CD4-positive, alpha-beta T cell treated with Interferon gamma for 1 hour (primary cell): ENCODE results near the gene CDK18.
"Not testable (repeated sequence)": the region's sequence is repeated elsewhere in the genome, so short reads cannot be mapped to it uniquely, and the experiment has no call there.

Experiments used
- DNase-seq: peaks from one replicate; pipeline ENCODE4 v3.0.0-alpha.2; 2020

The CDK18 gene

GRCh38 chr1:205504311-205505075, at the start of gene CDK18:
TSS of gene CDK18 (plus strand) at chr1:205504669. CDS start at chr1:205523168, 18,499 bp downstream.
- DNase-seq, result peak; percentile 42

DNA sequence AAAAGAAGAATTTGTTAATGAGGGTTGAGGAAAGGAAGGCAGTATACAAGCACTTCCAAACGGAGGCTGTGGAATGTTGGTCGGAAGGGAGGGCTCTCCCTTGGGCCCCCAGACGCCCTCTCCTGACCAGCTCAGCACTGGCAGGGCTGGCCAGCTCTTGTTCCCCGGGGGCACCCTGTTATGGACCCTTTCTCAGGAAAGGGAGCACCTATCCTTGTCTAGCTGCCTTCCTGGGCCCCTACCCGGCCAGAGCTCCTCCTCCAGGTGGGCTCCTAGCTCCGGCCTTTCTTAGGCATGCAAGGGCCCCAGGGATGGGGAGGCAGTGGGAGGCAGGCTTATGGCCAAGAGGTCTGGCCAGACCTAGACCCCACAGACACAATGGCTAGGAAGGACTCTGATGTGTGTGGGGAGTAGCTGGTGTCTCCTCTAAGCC, 49.5 kb upstream of the CDK18 start:
- no peak for DNase-seq

- DNase-seq, result no peak
Measured at GRCh38 chr1:205455581-205456382, 48.7 kb upstream of the CDK18 start, which contains the start of gene BLACAT1. TSS of gene BLACAT1 (minus strand) at chr1:205456045.

DNA sequence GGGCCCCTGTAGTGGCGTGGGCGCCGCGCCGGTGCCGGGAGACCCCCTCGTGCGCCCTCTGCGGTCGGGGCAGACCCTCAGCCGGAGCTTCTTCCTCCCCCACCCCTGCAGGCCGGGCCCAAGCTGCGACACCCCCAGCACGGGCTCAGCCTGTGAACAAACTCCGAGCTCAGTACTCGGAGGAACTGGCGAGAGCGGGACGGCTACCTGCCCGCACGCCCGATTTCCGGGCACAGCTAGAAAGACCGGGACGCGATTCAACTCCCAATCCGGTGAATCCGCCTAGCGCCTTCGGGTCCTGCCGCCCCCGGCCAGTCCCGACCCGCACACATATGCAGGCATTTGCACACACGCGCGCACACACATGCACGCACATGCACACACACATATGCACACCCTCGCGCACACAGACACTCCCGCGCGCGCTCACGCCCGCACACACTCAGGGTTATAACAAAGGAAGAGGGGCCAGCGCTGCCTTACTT, 48.0 kb upstream of the CDK18 start:
- no peak for DNase-seq

DNA sequence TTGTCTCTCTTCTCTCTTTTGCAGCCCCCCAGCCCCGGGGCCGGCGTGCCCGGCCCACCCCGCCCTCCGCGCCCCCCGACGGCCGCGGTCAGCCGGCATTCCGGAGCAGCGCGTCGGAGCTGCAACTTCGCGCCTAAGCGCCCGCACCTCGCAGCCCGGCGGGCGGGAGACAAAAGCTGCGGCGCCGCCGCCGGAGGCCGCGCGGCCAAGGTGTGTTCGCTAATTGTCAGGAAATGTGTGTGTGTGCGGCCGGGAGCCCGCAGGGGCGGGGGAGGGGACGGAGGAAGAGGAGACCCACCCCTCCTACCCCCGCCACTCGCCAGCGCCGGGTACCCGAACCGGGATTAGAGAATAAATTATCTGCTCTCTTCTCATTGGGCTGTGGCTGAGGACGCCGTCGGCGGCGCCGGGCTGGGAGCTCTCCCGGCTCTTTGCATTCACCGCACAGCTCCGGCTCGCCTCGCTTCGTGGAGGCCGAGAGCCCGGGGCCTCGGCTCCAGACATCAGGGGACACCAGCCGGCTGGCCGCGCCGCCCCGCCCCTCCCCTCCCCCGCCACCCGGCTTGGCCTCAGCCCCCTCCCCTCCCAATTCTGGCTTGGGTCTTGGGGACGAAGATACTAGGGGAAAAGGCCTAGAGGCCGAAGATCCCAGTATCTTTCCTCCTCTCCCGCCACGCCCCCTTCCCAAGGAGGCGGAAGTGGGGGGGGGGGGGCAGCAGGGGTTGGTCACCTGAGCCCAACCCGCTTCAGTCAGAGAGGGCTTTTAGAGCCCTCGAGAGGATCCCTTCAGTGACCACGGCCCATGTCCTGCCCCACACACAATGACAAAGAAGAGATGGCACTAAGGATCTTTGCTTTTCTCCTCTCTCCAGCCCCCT, 47.4 kb upstream of the CDK18 start:
- no peak for DNase-seq

GRCh38 chr1:205458777-205459566, 45.5 kb upstream of the CDK18 start:
- no peak for DNase-seq

DNA sequence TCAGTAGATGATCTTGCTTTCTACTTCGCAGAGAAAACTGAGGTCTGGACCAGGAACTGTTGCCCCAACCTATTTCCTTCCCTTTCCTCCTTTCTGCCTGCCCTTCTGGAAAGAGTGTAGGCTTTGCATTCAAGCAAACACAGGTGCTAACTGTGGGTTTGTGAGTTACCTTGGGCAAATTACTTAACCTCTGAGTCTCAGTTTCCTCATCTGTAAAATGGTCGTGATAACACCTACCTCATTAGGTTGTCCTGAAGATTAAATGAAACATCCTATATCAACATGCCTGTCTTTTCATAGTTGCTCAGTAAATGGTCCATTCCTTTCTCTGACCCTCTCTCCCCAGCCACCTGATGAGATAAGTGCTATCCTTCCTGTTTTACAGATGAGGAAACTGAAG, 39.1 kb upstream of the CDK18 start:
- no peak for DNase-seq

- DNase-seq, result no peak
Measured at GRCh38 chr1:205466595-205467220, 37.8 kb upstream of the CDK18 start.

GRCh38 chr1:205470131-205470530, 34.3 kb upstream of the CDK18 start:
- no peak for DNase-seq

GRCh38 chr1:205472737-205473441, 31.6 kb upstream of the CDK18 start:
- no peak for DNase-seq

DNA sequence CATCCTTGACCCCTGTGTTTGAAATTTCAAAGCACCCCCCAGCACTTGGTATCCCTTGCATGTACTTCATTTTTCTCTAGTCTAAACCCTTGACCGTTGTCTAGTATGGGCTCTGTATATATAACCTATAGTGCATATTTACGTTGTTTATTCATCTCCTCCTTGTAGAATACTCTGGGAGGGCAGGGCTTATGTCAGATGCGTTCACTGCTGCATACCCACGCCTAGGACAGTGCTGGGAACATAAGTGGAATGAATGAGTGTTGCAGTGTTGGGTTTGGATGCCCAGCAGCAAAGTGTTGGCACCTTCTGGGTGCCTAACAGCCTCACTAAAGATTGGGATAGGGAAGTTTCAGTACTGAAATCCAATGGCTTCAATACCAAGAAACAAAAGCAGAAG, 31.0 kb upstream of the CDK18 start:
- no peak for DNase-seq

DNA sequence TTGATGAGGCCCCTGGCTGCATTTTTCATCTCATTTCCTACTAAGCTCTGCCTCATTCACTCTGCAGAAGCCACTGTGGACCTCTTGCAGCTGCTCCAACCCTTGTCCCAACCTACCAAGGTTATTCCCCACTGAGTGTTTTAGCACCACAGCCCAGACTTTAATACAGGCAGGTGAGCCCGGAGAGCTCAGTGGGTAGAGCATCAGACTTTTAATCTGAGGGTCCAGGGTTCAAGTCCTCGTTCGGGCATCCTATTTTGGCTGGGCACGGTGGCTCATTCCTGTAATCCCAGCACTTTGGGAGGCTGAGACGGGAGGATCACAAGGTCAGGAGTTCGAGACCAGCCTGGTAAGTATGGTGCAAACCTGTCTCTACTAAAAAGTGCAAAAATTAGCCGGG, 30.5 kb upstream of the CDK18 start:
- no peak for DNase-seq

DNA sequence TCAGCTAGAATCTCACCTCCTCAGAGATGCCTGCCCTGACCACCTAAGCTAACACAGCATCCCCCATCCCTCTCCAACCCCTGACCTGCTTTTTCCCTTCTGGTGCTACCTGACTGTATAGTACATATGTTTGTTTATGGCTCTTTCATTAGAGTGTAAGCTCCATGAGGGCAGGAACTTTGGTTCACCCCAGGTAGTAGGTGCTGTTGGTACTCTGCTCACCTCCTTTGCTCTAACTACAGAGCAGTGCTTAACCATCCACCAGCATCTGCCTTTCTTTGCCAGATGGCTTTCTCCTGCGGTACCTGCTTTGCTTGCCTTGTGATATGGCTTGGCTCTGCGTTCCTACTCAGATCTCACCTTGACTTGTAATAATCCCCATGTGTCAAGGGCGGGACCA, 29.9 kb upstream of the CDK18 start:
- DNase-seq, result no peak

GRCh38 chr1:205475855-205476254, 28.6 kb upstream of the CDK18 start:
- no peak for DNase-seq

DNA sequence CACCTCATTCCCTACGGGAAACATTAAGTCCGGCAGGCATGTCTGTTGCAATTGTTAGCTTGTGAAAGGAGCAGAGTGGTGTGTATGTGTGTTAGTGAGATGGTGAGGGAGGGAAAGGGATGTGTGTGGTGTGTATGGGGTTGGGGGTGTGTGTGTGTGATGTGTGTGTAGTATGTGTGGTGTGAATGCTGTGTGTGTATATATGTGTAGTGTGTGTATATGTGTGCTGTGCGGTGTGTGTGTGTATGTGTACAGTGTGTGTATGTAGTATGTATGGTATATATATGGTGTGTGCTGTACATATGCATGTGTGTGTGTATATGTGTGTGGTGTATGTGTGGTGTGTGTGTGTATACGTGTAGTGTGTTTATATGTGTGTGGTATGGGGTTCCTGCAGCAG, 27.8 kb upstream of the CDK18 start:
- DNase-seq, result no peak

DNA sequence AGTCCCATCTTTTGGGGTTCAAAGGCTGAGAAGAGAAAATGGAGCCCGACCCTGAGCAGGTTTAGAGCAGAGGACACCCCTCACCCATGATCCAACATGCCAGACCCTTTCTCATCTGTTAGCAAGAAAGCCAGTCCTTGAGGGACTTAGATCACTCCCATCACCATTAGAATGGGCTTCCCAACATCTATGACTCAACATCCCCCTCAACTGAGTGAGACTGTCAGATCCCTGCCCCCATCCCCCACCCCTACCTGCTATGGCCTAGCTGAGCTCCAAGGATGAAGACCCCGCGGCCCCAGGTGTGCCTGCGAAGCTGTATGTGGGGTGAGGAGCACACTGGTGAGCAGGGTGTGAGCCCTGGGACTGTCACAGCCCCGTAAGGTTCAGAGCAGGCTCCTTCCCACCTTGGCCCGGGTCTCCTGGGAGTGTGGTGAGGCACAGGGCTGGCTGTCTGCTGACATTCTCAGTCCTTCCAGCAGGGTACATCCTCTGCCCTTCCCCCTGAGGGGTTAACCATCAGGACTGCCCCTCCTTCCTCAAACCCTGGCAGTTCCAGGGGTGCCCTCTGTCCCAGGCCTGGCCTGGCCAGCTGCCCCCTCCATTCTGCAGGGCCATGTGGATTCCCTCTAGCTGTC, 27.2 kb upstream of the CDK18 start:
- no peak for DNase-seq

DNA sequence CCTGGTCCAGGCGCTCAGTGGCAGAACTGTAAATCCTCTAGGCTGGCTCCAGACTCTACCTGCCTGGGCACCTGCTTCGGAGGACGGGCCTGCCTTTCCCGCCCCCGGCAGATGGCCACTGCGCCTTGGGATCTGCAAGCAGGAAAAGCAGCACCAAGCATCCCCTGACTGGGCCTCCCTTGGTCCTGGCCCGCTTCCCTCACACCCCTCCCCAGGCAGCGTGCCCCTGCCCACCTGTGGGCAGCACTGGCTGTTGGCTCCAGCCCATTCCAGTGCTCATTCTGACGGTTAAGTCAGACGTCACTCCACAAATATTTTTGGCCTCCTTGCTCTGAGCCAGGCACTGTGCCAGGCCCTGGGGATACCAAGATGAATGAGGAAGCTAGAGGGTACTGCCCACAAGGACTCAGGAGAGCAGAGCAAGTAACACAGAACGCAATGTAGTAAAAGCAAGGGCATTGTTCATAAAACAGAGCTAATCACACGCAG, 26.7 kb upstream of the CDK18 start:
- DNase-seq, result no peak

GRCh38 chr1:205478985-205479384, 25.5 kb upstream of the CDK18 start:
- not testable (repeated sequence) for DNase-seq

DNA sequence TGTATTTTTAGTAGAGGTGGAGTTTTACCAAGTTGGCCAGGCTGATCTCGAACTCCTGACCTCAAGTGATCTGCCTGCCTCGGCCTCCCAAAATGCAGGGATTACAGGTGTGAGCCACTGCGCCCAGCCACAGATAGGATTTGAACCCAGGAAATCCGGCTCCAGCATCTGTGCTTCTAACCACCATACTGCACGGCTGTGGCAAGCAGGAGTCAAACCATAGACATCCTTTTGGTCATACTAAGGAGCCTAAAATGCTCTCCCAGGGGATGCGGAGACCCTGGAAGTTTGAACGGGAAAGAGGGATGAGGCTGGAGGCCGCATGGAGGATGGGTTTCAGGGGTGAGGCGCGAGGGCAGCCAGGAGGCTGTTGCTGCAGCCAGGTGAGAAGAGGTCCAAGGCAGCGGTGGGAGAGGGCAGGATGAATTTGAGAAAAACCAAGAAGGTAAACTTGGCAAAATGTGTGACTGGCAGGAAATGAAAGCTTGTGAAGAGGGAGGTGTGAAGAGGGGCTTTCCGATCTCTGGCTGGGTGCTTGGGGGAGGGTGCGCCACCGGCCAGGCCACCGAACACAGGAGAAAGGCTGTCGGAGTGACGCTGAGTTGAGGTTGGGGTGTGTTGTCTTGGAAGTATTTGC, 24.0 kb upstream of the CDK18 start:
- peak; percentile 66 for DNase-seq

- no peak for DNase-seq
Measured at GRCh38 chr1:205481218-205481617, 23.3 kb upstream of the CDK18 start.
